IPS-15b (cell line): ENCODE results near the gene PTPRN2.
"Not testable (repeated sequence)": the region's sequence is repeated elsewhere in the genome, so short reads cannot be mapped to it uniquely, and the experiment has no call there.

Experiments
- H3K27me3 ChIP-seq: one replicate; pipeline ENCODE4 v1.6.1; 2013; ENCODE audit warnings: low read length; ENCODE audit not compliant: control insufficient read depth, insufficient read depth
- H3K36me3 ChIP-seq: one replicate; pipeline ENCODE4 v1.6.1; 2013; ENCODE audit warnings: low read length; ENCODE audit not compliant: control insufficient read depth, insufficient read depth
- H3K4me1 ChIP-seq: one replicate; pipeline ENCODE4 v1.6.1; 2013; ENCODE audit warnings: mild to moderate bottlenecking, low read length; ENCODE audit not compliant: control insufficient read depth, insufficient read depth
- H3K4me3 ChIP-seq: one replicate; pipeline ENCODE4 v1.5.1; 2013; ENCODE audit warnings: low read depth, low read length
- H3K9ac ChIP-seq: one replicate; pipeline ENCODE4 v1.6.1; 2013; ENCODE audit warnings: low read depth, mild to moderate bottlenecking, low read length
- H3K9me3 ChIP-seq: one replicate; pipeline ENCODE4 v1.6.1; 2013; ENCODE audit warnings: mild to moderate bottlenecking, low read length; ENCODE audit not compliant: control insufficient read depth, insufficient read depth

PTPRN2 gene

DNA sequence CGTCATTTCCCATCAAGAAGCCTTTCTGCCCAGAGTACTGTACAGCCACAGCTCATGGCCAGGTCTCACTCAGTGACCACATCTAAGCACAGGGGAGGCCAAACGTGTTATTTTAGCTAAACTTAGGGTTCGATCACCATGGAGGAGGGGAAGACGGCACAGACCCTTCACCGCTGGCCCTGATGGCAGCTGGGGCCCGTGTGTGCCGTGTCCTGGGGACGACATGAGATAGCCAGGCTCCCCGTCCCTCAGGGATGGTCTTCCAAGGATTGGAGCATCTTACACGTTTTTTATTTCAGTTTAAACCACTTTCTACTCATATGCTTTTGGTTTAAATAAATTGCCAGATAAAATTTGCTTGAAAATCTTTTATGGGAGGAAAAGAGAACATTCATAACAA is 737.9 kb downstream of the PTPRN2 start:
- H3K27me3 ChIP-seq: no peaks in the 10 kb centered on the region
- H3K36me3 ChIP-seq: no peaks in the 10 kb centered on the region
- H3K9me3 ChIP-seq: no peaks in the 10 kb centered on the region
- H3K4me1 ChIP-seq: peaks cover 3% of the 10 kb centered on the region
- H3K9ac ChIP-seq: no peak overlapping the region
- no peak overlapping the region for H3K4me3 ChIP-seq

- H3K36me3 ChIP-seq: no peaks in the 10 kb centered on the region
- H3K9ac ChIP-seq: no peak overlapping the region
- H3K27me3 ChIP-seq: no peaks in the 10 kb centered on the region
- H3K9me3 ChIP-seq: no peaks in the 10 kb centered on the region
- H3K4me3 ChIP-seq: no peak overlapping the region
- H3K4me1 ChIP-seq: peaks cover 3% of the 10 kb centered on the region
Measured at GRCh38 chr7:157849341-157849596, 738.4 kb downstream of the PTPRN2 start.

GRCh38 chr7:157848508-157849340 is 738.9 kb downstream of the PTPRN2 start:
- Histone ChIP-seq H3K4me1 (peaks cover 3% of the 10 kb centered on the region), H3K9me3 (no peaks in the 10 kb centered on the region), H3K4me3 (no peak overlapping the region), H3K9ac (no peak overlapping the region), H3K27me3 (no peaks in the 10 kb centered on the region), H3K36me3 (no peaks in the 10 kb centered on the region)

- not testable (repeated sequence) for H3K27me3 ChIP-seq, H3K4me3 ChIP-seq, H3K36me3 ChIP-seq, H3K4me1 ChIP-seq, H3K9me3 ChIP-seq, H3K9ac ChIP-seq
Measured at GRCh38 chr7:157847756-157848487, 739.7 kb downstream of the PTPRN2 start.

GRCh38 chr7:157846746-157847145 is 740.9 kb downstream of the PTPRN2 start:
- not testable (repeated sequence) for H3K36me3 ChIP-seq, H3K9me3 ChIP-seq, H3K27me3 ChIP-seq, H3K4me3 ChIP-seq, H3K4me1 ChIP-seq, H3K9ac ChIP-seq

DNA sequence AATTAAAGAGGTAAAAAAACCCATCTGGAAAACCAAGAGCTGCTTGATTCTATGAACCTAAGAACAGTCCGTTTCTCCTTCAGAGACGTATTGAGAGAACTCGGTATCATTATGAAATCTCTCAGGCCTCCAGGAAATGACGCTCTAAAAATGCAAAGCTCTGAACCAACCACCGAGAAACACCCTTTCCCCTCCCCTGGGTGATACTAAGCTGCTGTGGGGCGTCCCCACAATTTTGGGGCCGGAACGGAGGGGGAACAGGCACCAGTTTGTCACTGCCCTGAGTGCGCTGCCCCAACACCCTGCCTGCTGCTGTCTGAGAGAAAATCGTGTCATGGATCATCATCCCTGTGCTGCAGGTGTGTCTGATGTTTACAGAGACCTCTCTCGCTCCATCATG is 741.4 kb downstream of the PTPRN2 start:
- Histone ChIP-seq H3K9ac (no peak overlapping the region), H3K4me1 (peaks cover 6% of the 10 kb centered on the region), H3K36me3 (no peaks in the 10 kb centered on the region), H3K9me3 (no peaks in the 10 kb centered on the region), H3K4me3 (no peak overlapping the region), H3K27me3 (no peaks in the 10 kb centered on the region)

- H3K27me3 ChIP-seq: no peaks in the 10 kb centered on the region
- H3K9ac ChIP-seq: no peak overlapping the region
- H3K9me3 ChIP-seq: no peaks in the 10 kb centered on the region
- H3K4me3 ChIP-seq: no peak overlapping the region
- H3K4me1 ChIP-seq: peaks cover 6% of the 10 kb centered on the region
- H3K36me3 ChIP-seq: no peaks in the 10 kb centered on the region
Measured at GRCh38 chr7:157845203-157845835, 742.3 kb downstream of the PTPRN2 start.

DNA sequence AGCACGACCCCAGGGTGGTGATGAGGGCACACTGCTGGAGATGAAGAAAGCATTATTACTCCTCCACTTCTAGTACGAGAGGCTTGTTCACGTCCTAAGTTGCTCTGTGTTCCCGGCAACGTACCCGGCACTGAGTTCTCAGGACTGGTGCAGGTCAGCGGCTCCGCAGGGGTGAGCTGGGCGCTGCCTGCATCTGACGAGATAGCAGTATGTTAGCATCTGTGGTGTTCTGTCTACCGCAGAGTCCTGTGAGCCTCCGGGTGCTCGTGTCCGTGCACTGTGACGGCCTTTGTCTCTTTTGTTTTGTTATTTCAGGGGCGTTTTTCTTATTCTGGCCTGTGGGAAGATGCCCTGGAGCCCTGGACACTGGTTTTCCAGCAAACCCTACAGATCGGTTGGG is 743.0 kb downstream of the PTPRN2 start:
- Histone ChIP-seq H3K4me1 (peaks cover 6% of the 10 kb centered on the region), H3K9me3 (no peaks in the 10 kb centered on the region), H3K27me3 (no peaks in the 10 kb centered on the region), H3K4me3 (no peak overlapping the region), H3K36me3 (no peaks in the 10 kb centered on the region), H3K9ac (no peak overlapping the region)

DNA sequence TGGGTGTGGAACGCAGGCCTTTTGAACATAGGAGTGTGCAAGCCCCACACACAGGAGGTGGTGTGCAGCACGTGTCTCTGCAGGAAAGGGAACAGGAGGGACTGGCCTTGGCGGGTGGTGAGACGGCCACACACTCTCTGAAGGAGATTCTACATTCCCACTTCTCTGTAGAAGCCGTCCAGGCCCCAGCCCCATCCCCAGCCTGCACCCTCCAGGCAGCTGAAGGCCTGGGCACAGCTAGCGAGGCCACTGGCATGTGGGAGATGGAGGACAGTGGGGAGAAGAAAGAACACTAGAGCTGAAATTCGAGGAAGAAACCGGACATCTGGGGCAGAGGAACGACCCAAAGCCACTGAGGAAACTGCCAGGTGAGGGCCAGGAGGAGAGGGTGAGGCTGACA is 743.5 kb downstream of the PTPRN2 start:
- Histone ChIP-seq H3K27me3 (no peaks in the 10 kb centered on the region), H3K9ac (no peak overlapping the region), H3K4me3 (no peak overlapping the region), H3K36me3 (no peaks in the 10 kb centered on the region), H3K9me3 (no peaks in the 10 kb centered on the region), H3K4me1 (peaks cover 6% of the 10 kb centered on the region)

DNA sequence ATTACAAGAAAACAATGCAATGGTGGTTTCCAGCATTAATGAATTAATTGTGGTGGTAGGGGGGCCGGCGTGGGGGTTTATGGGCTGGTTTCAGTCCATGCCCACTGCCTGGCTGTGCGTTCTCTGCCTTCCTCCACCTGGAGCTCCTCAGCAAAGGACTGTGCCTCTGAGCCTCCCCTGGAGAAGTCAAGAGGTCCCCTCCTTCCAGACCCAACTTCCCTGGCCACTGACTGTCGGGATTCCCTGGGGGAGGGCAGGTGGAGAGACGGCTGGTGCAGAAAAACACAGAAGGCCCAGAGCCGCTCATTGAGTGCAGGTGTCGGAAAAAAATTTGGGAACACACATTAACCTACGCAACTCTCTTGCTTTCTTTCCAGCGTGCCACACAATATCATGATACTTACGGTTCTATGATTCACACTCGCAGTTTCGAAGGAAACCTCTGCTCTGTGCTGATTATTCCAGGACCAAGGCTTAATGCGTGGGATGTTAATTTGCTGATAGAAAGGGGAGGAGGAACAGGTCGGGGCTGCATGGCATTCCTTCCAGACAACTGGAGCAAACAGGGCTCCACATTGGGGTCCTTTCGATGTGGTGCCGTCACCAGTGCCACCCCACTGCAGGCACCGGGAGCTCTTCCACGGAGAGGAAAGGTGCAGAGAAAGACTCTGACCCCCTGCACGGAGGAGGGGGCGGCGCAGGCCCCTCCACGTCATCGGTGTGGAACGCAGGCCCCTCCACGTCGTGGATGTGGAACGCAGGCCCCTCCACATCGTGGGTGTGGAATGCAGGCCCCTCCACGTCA is 744.1 kb downstream of the PTPRN2 start:
- Histone ChIP-seq H3K36me3 (no peaks in the 10 kb centered on the region), H3K9me3 (no peaks in the 10 kb centered on the region), H3K27me3 (no peaks in the 10 kb centered on the region), H3K4me1 (peaks cover 6% of the 10 kb centered on the region), H3K9ac (no peak overlapping the region), H3K4me3 (no peak overlapping the region)

- Histone ChIP-seq H3K27me3 (no peaks in the 10 kb centered on the region), H3K4me3 (no peak overlapping the region), H3K9me3 (no peaks in the 10 kb centered on the region), H3K36me3 (no peaks in the 10 kb centered on the region), H3K4me1 (peaks cover 6% of the 10 kb centered on the region), H3K9ac (no peak overlapping the region)
Measured at GRCh38 chr7:157841773-157842370, 745.8 kb downstream of the PTPRN2 start.
